GM23338 (cell line): Measurements from ENCODE around the gene SLC15A1. TPM values are rescaled to one million over a fixed set of nuclear protein-coding genes. Genes with fewer than 3 reads are reported as not detected.

Experiments
- ATAC-seq: fragments of 200-7000 bp; cut with Tn5 transposase; 3 replicates; pipeline ENCODE4 v1.9.1; 2020
- DNase-seq: peaks from one replicate; pipeline ENCODE4 v3.0.0-alpha.2; 2015; ENCODE audit warnings: low spot score
- H2AFZ ChIP-seq: fragments of 200-600 bp; sonication (generic); 2 replicates; pipeline ENCODE4 v1.8.0; 2016; ENCODE audit warnings: antibody characterized with exemption, mild to moderate bottlenecking, moderate library complexity
- H3F3A ChIP-seq: fragments of 200-600 bp; sonication (generic); replicated peaks from 2 replicates; pipeline ENCODE4 v1.8.0; 2017; ENCODE audit warnings: antibody characterized with exemption, mixed run types, low read depth
- H3K27ac ChIP-seq: fragments of 200-600 bp; sonication (generic); 2 replicates; pipeline ENCODE4 v1.6.1; 2016; ENCODE audit warnings: low read depth
- H3K27me3 ChIP-seq: fragments of 200-600 bp; sonication (generic); 2 replicates; pipeline ENCODE4 v1.8.0; 2016; ENCODE audit warnings: mild to moderate bottlenecking, mixed run types, moderate library complexity; ENCODE audit not compliant: insufficient read depth
- H3K36me3 ChIP-seq: fragments of 200-600 bp; sonication (generic); 2 replicates; pipeline ENCODE4 v1.8.0; 2016; ENCODE audit warnings: mild to moderate bottlenecking; ENCODE audit not compliant: insufficient read depth
- H3K4me1 ChIP-seq: fragments of 200-600 bp; sonication (generic); 2 replicates; pipeline ENCODE4 v1.8.0; 2016; ENCODE audit warnings: mild to moderate bottlenecking, moderate library complexity; ENCODE audit not compliant: insufficient read depth
- H3K4me2 ChIP-seq: fragments of 200-600 bp; sonication (generic); 2 replicates; pipeline ENCODE4 v1.7.1; 2017; ENCODE audit warnings: mixed run types
- H3K4me3 ChIP-seq: fragments of 200-600 bp; sonication (generic); 2 replicates; pipeline ENCODE4 v1.6.1; 2016; ENCODE audit warnings: mixed run types
- H3K79me2 ChIP-seq: fragments of 200-600 bp; sonication (generic); replicated peaks from 2 replicates; pipeline ENCODE4 v1.8.0; 2017; ENCODE audit warnings: mild to moderate bottlenecking; ENCODE audit not compliant: insufficient read depth
- H3K9me2 ChIP-seq: fragments of 200-600 bp; sonication (generic); 2 replicates; pipeline ENCODE4 v1.8.0; 2017; ENCODE audit not compliant: insufficient read depth
- H4K20me1 ChIP-seq: fragments of 200-600 bp; sonication (generic); replicated peaks from 2 replicates; pipeline ENCODE4 v1.8.0; 2017; ENCODE audit warnings: mild to moderate bottlenecking; ENCODE audit not compliant: insufficient read depth
- H3K27ac Mint-ChIP-seq: 2 replicates; pipeline ENCODE4 v1.8.0; 2020; ENCODE audit warnings: inconsistent platforms, mild to moderate bottlenecking, moderate library complexity, mixed read lengths
- H3K27me3 Mint-ChIP-seq: 3 replicates; pipeline ENCODE4 v1.8.0; 2022; ENCODE audit warnings: low read depth, mild to moderate bottlenecking, moderate library complexity, mixed read lengths, inconsistent platforms; ENCODE audit not compliant: insufficient read depth, poor library complexity
- H3K36me3 Mint-ChIP-seq: 3 replicates; pipeline ENCODE4 v1.8.0; 2021; ENCODE audit warnings: low read depth, mild to moderate bottlenecking, inconsistent platforms, moderate library complexity, mixed read lengths
- H3K4me1 Mint-ChIP-seq: 3 replicates; pipeline ENCODE4 v1.8.0; 2020; ENCODE audit warnings: mild to moderate bottlenecking, inconsistent platforms, mixed read lengths
- H3K4me3 Mint-ChIP-seq: 3 replicates; pipeline ENCODE4 v1.8.0; 2021; ENCODE audit warnings: moderate library complexity, mild to moderate bottlenecking, inconsistent platforms, mixed read lengths
- H3K9me3 Mint-ChIP-seq: 3 replicates; pipeline ENCODE4 v1.8.0; 2020; ENCODE audit warnings: moderate library complexity, mild to moderate bottlenecking, inconsistent platforms, mixed read lengths
- CREB1 ChIP-seq: fragments of 250-450 bp; sonication (Bioruptor Pico); IDR thresholded peaks from 2 replicates; pipeline ENCODE4 v1.5.0; 2020; ENCODE audit warnings: low read depth, mild to moderate bottlenecking, moderate library complexity
- CTCF ChIP-seq, 2 experiments: fragments of 200-600 bp in 1 of 2; sonication (generic) in 1 of 2; conservative IDR thresholded peaks; 2 replicates each; pipeline versions ENCODE4 v1.5.1 to v1.6.1; 2016 to 2017; ENCODE audit warnings: antibody characterized with exemption in 2 of 2, low read depth in 2 of 2, mild to moderate bottlenecking in 2 of 2, moderate library complexity in 1 of 2
- ETS1 ChIP-seq: IDR thresholded peaks from 2 replicates; pipeline ENCODE4 v1.6.1; 2016; ENCODE audit warnings: antibody characterized with exemption
- EZH2 ChIP-seq: fragments of 200-600 bp; sonication (generic); IDR thresholded peaks from one replicate; pipeline ENCODE4 v1.8.0; 2017; ENCODE audit warnings: antibody characterized with exemption, mild to moderate bottlenecking, low read depth; ENCODE audit not compliant: unreplicated experiment
- EZH2phosphoT487 ChIP-seq: fragments of 200-600 bp; sonication (generic); IDR thresholded peaks from one replicate; pipeline ENCODE4 v1.8.1; 2018; ENCODE audit warnings: antibody characterized with exemption; ENCODE audit not compliant: unreplicated experiment
- JUNB ChIP-seq: IDR thresholded peaks from one replicate; pipeline ENCODE4 v1.6.1; 2016; ENCODE audit warnings: antibody characterized with exemption; ENCODE audit not compliant: unreplicated experiment
- NANOG ChIP-seq: IDR thresholded peaks from 2 replicates; pipeline ENCODE4 v1.6.1; 2016; ENCODE audit warnings: antibody characterized with exemption, borderline replicate concordance
- POLR2AphosphoS5 ChIP-seq: IDR thresholded peaks from 2 replicates; pipeline ENCODE4 v1.6.1; 2016; ENCODE audit warnings: antibody characterized with exemption, low read depth
- REST ChIP-seq: IDR thresholded peaks from one replicate; pipeline ENCODE4 v1.6.1; 2018; ENCODE audit warnings: antibody characterized with exemption; ENCODE audit not compliant: unreplicated experiment
- STAT1 ChIP-seq: IDR thresholded peaks from one replicate; pipeline ENCODE4 v1.6.1; 2016; ENCODE audit warnings: antibody characterized with exemption; ENCODE audit not compliant: unreplicated experiment
- ZNF114 ChIP-seq: fragments of 250-450 bp; sonication (Bioruptor Pico); IDR thresholded peaks from 2 replicates; pipeline ENCODE4 v1.5.0; 2020; ENCODE audit warnings: mild to moderate bottlenecking, moderate library complexity
- ZNF331 ChIP-seq: fragments of 250-450 bp; sonication (Bioruptor Pico); IDR thresholded peaks from 2 replicates; pipeline ENCODE4 v1.5.0; 2020; ENCODE audit warnings: low read depth, mild to moderate bottlenecking, moderate library complexity
- ZNF462 ChIP-seq: fragments of 250-450 bp; sonication (Bioruptor Pico); IDR thresholded peaks from 2 replicates; pipeline ENCODE4 v1.5.0; 2020; ENCODE audit warnings: mild to moderate bottlenecking, moderate library complexity
- polyA plus RNA-seq: library from polyadenylated mRNA; unstranded; fragments of >200 nt; fragmentation: Nextera tagmentation; extraction: Ambion mirVana; gene quantifications from 2 replicates; pipeline ENCODE4 v1.2.1, GENCODE V29; 2016
- total RNA-seq: library from RNA; depleted of rRNA; stranded (reverse); fragments of >200 nt; shearing (Covaris generic); gene quantifications from 2 replicates; pipeline ENCODE4 v1.2.3, GENCODE V29; 2014

The SLC15A1 gene
- total and polyA plus RNA-seq, 2 experiments from 2014 or later = 1.6 to 3.0 TPM

- Mint-ChIP-seq H3K27ac (no peak overlapping the region), H3K36me3 (no peaks in the 10 kb centered on the region), H3K27me3 (peaks cover 3% of the 10 kb centered on the region), H3K9me3 (no peaks in the 10 kb centered on the region), H3K4me3 (no peak overlapping the region), H3K4me1 (no peaks in the 10 kb centered on the region)
- no peak for TF ChIP-seq POLR2AphosphoS5
- no peak for TF ChIP-seq ETS1
- no peak for TF ChIP-seq STAT1
- no peak for TF ChIP-seq EZH2
- TF ChIP-seq NANOG = no peak
- TF ChIP-seq CREB1 (CRISPR knock-in tag) = no peak
- no peak for TF ChIP-seq ZNF114 (CRISPR knock-in tag)
- no peak for TF ChIP-seq CTCF (conservative IDR thresholded peaks at IDR 0.05; ENCODE audit: low read depth in 2 of 2)
- TF ChIP-seq ZNF331 (CRISPR knock-in tag) = no peak
- no peak for TF ChIP-seq ZNF462
- no peak for TF ChIP-seq JUNB
- TF ChIP-seq EZH2phosphoT487 = no peak
- TF ChIP-seq REST = no peak
- no peaks in the 10 kb centered on the region for H3F3A ChIP-seq
- no peaks in the 10 kb centered on the region for H3K27me3 ChIP-seq
- ATAC-seq = no peak
- H2AFZ ChIP-seq = no peak overlapping the region
- H3K4me3 ChIP-seq = no peak overlapping the region
- no peak for DNase-seq
- H3K27ac ChIP-seq = no peak overlapping the region
- H3K36me3 ChIP-seq = no peaks in the 10 kb centered on the region
- H3K4me1 ChIP-seq = no peaks in the 10 kb centered on the region
- H3K4me2 ChIP-seq = no peak overlapping the region
- H3K79me2 ChIP-seq = no peaks in the 10 kb centered on the region
- no peaks in the 10 kb centered on the region for H4K20me1 ChIP-seq
- H3K9me2 ChIP-seq = no peaks in the 10 kb centered on the region
These were observed 42.0 kb downstream of the SLC15A1 start for GRCh38 chr13:98710521-98710920.
